ENCODE measurements around the gene PDE1A.
"Not testable (repeated sequence)": the region's sequence is repeated elsewhere in the genome, so short reads cannot be mapped to it uniquely, and the experiment has no call there.

PDE1A gene

DNA sequence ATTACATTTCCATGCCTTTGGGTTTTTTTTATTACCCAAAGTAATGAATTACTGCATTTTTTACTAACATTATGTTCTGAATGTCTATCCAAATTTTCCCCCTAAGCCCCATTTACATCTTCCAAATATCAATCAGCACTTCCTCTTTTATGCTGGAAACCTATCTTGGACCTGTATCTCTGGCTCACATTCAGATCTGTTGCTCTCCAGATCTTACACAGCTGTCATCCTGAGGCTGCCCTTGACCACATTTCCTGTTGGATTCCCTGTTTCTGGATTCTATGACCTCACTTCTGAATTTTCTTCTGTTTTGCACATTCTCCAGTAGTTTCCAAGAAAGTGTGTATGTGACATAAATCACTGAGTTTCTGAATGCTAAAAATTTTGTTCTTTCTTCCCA lies 146.7 kb downstream of the PDE1A start:
- FAIRE-seq (no peak), DNase-seq (ENCODE audit: low spot score) (no peak)

DNA sequence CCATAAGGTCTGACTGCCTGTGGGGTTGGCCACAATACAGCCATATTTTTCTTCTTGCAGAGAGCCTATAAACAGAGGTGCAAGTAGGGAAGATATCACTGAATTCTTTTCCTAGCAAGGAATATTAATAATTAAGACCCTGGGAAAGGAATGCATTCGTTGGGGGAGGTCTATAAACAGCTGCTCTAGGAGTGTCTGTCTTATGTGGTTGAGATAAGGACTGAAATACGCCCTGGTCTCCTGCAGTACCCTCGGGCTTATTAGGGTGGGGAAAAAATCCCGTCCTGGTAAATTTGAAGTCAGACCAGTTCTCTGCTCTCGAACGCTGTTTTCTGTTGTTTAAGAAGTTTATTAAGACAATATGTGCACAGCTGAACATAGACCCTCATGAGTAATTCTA lies 150.2 kb downstream of the PDE1A start:
- FAIRE-seq; DNase-seq (ENCODE audit: low spot score): not testable (repeated sequence)

- DNase-seq (ENCODE audit: low spot score) (no peak), FAIRE-seq (no peak)
Measured at GRCh38 chr2:182267971-182268370, 158.9 kb downstream of the PDE1A start.

DNA sequence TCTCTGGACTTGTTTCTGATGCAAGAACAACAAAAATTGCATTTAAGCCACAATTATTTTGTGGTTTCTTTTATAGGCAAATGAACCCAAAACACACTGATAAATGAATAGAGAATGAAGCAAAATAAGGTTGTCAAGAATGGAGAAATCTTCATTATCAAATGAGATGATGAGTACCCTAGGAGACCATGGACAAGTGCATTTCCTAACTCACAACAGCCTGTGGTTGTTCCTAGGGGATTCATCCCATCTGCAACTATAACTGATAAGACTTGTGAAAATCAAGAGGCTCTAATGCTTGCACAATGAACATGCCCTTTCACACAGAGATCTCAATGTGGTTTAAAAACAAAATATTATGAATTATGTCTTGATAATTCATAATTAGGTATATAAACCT lies 159.9 kb downstream of the PDE1A start:
- FAIRE-seq (no peak), DNase-seq (ENCODE audit: low spot score) (no peak)

- FAIRE-seq (no peak), DNase-seq (ENCODE audit: low spot score) (no peak)
Measured at GRCh38 chr2:182265718-182266117, 161.1 kb downstream of the PDE1A start.

GRCh38 chr2:182261860-182262387 lies 164.9 kb downstream of the PDE1A start:
- FAIRE-seq: no peak
- DNase-seq (ENCODE audit: low spot score): no peak

GRCh38 chr2:182259629-182260150 lies 167.1 kb downstream of the PDE1A start:
- no peak for FAIRE-seq
- no peak for DNase-seq (ENCODE audit: low spot score)

GRCh38 chr2:182252534-182252933 lies 174.3 kb downstream of the PDE1A start:
- DNase-seq (ENCODE audit: low spot score): no peak
- no peak for FAIRE-seq

- no peak for FAIRE-seq
- no peak for DNase-seq (ENCODE audit: low spot score)
Measured at GRCh38 chr2:182248898-182249297, 177.9 kb downstream of the PDE1A start.

DNA sequence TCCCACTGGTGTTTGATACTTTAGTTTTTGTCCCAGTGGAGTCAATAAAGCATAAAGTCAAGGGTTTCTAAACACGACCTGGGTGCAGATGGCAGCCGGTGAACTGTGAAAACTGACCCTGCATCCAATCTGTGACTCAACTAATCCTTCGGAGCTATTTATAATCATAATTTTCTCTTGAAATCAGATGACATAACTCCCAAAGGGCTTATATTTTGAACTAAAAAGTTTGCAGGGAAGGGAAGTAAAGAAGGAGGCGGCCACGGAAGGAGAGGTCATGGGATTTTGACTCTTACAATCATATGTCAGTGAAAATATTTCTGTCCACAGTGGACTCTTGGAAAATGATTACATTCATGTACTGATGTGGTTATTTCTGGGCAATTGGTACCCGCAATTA lies 178.5 kb downstream of the PDE1A start:
- no peak for DNase-seq (ENCODE audit: low spot score)
- FAIRE-seq: no peak

- FAIRE-seq (no peak), DNase-seq (ENCODE audit: low spot score) (no peak)
Measured at GRCh38 chr2:182247831-182248230, 179.0 kb downstream of the PDE1A start.

GRCh38 chr2:182245963-182246362 lies 180.9 kb downstream of the PDE1A start:
- DNase-seq (ENCODE audit: low spot score): no peak
- FAIRE-seq: no peak

- FAIRE-seq (no peak), DNase-seq (ENCODE audit: low spot score) (no peak)
Measured at GRCh38 chr2:182242609-182243008, 184.2 kb downstream of the PDE1A start.

DNA sequence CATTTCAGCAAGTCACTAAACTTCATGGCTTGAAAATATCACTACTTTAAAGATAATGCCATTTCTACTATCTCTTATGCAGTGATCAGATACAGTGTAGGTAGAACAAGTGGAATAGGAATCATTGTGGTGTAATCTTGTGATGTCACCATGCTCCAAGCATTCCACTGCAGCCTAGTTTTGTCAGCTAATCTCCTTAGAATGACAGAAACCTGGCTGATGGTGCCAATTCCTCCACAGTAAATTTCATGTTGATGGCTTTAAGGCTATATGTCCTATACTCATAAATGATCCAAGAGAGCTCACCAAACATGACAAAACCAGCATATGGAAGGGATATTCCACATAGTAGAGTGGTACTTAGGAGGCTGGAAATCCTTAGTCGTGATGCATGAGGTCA lies 184.9 kb downstream of the PDE1A start:
- FAIRE-seq (no peak), DNase-seq (ENCODE audit: low spot score) (no peak)

DNA sequence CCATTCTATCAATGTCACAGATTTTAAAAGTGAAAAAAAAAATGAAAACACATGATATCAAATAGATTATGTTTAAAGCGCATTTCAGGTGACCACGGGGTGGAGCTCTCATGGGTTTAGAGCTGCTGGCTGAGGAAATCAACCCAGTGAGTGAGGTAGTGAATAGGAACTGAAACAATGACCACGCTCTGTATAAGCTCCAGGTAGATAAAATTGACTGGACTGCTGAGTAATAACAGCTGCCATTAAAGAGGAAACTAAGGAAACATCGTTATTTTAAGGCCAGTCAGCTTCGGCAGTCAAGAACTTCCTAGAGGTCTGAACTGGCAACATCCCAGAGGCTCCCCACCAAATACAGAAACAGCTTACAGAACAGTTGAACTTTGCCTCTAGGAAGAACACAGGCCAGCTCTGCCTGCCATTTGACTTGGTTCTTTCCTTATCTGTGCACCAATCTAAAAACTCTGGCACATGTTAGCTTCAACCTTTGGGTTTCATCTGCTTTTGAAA lies 185.9 kb downstream of the PDE1A start:
- DNase-seq (ENCODE audit: low spot score) (peak; percentile 12), FAIRE-seq (peak; percentile 42)

DNA sequence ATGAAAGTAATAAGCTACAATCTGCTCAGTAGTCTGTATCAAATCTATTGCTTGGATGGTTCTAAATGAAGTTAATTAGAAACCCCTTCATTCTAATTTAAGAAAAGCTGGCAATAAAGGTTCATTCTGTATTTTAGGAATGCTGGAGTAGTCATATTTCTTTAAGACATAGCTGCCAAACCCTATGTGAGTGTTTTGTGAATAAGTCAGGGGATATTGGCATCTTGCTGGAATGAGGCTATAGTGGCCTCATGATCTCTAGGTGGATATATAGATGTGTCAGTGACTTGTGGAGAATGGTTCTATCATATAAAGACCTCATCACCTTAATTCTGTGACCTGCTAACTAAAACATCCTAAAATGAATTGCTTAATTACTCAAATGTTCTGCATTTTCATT lies 196.3 kb downstream of the PDE1A start:
- no peak for FAIRE-seq
- no peak for DNase-seq (ENCODE audit: low spot score)

- FAIRE-seq (peak; percentile 88), DNase-seq (ENCODE audit: low spot score) (peak; percentile 33)
Measured at GRCh38 chr2:182229297-182229696, 197.5 kb downstream of the PDE1A start.

GRCh38 chr2:182228741-182229140 lies 198.1 kb downstream of the PDE1A start:
- DNase-seq (ENCODE audit: low spot score): peak; percentile 27
- FAIRE-seq: peak; percentile 59

DNA sequence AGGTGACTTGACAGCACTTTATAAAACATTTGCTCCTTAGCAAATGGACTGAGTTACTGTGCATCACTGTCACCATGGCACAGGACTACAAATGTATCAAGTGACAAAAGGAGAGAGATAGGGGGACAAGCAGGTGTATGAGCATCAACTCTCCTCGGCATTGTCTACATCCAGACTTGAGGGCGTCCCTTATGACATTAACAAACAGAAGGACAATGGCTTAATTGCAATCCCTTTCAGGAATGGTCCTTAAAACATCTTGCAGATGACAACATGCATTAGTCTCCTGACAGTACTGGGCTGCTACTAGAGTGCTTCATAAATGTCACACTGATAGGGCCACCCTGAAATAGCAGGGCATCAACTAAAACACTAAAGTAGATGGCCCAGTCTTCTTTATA lies 198.8 kb downstream of the PDE1A start:
- DNase-seq (ENCODE audit: low spot score): no peak
- no peak for FAIRE-seq

DNA sequence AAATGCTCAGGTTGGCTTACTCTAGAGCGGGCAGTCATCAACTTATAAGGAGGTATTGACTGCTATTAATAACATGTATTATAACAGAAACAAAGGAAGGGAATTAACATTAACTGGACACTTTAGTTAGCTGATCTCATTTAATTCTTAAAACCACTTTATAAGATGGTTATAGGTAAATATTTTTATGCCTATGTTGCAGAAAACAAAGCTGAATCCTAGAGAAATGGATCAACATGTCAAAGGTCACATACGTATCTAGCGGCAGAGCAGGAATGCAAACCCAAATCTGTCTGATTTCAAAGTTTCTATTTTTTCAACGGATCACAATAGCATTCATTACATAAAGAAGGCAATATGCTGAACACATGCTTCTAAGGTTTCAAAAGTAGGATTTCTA lies 200.0 kb downstream of the PDE1A start:
- FAIRE-seq: no peak
- DNase-seq (ENCODE audit: low spot score): no peak

GRCh38 chr2:182224669-182225068 lies 202.2 kb downstream of the PDE1A start:
- FAIRE-seq: no peak
- no peak for DNase-seq (ENCODE audit: low spot score)

GRCh38 chr2:182220998-182221397 lies 205.8 kb downstream of the PDE1A start:
- DNase-seq (ENCODE audit: low spot score) (no peak), FAIRE-seq (no peak)

GRCh38 chr2:182220335-182220734 lies 206.5 kb downstream of the PDE1A start:
- FAIRE-seq (no peak), DNase-seq (ENCODE audit: low spot score) (no peak)

GRCh38 chr2:182210669-182211068 lies 216.2 kb downstream of the PDE1A start:
- FAIRE-seq: no peak
- no peak for DNase-seq (ENCODE audit: low spot score)
